Right lobe of liver (tissue), 4 donors: ENCODE measurements around the gene IL36G.

Source experiments
- POLR2A ChIP-seq: fragments of 450-650 bp; IDR thresholded peaks from one replicate; pipeline ENCODE4 v1.6.1; 2017; ENCODE audit warnings: antibody characterized with exemption, mild to moderate bottlenecking
- TF ChIP-seq, protein P1 (sequence below), 4 donors: fragments of 200-600 bp in 3 of 4; fragments of 450-650 bp in 1 of 4; IDR thresholded peaks; one replicate each; pipeline versions ENCODE4 v1.5.1 to v1.8.0; 2016 to 2022; ENCODE audit warnings: antibody characterized with exemption in 4 of 4, mild to moderate bottlenecking in 2 of 4
- donor health status: DM: no; HTN: no; CAD: no.
- donor health status: DM: no; HTN: no; CAD: no.
- donor health status: DM: no; HTN: yes; CAD: no.

DNA sequence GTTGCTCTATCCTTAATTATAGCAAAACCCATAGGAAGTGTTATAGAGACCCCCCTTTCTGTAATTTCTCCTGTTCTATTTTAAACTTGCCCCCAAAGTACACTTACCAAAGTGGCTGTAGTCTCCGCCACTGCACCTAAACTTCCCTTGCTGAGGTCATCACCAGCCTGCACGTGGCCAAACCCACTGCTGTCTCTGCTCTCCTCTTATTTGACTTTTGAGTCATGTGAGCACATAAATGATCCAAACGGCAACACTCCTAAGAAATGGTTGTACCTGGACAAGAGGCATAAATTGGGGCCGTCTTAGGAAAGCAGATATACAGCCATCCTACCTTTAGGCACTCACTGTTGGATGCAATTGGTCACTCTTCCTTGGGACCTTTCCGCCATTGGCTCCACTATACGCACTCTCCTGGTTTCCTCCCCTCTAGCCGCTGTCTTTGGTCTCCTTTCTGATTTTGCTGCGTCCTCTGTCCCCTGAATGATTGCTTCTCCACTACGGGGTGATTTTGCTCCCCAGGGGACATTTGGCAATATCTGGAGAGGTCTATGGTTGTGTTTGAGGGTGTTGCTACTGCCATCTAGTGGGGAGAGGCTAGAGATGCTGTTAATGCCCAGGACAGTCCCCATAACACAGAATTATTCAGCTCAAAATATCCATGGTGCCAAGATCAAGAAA is 19.2 kb upstream of the IL36G start:
- TF ChIP-seq, protein P1, sequence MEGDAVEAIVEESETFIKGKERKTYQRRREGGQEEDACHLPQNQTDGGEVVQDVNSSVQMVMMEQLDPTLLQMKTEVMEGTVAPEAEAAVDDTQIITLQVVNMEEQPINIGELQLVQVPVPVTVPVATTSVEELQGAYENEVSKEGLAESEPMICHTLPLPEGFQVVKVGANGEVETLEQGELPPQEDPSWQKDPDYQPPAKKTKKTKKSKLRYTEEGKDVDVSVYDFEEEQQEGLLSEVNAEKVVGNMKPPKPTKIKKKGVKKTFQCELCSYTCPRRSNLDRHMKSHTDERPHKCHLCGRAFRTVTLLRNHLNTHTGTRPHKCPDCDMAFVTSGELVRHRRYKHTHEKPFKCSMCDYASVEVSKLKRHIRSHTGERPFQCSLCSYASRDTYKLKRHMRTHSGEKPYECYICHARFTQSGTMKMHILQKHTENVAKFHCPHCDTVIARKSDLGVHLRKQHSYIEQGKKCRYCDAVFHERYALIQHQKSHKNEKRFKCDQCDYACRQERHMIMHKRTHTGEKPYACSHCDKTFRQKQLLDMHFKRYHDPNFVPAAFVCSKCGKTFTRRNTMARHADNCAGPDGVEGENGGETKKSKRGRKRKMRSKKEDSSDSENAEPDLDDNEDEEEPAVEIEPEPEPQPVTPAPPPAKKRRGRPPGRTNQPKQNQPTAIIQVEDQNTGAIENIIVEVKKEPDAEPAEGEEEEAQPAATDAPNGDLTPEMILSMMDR (IDR thresholded peaks at IDR 0.05) = peak; percentile 66 to 84 (median 80)
- TF ChIP-seq POLR2A = no peak
